ENCODE results near the gene PDLIM5.

- TF ChIP-seq CTCF (IDR thresholded peaks at IDR 0.05) (no peak), POLR2A (IDR thresholded peaks at IDR 0.05) (no peak)
These were observed 82.9 kb downstream of the PDLIM5 start for GRCh38 chr4:94534401-94535312.
